GM18499 (cell line): ENCODE data around the gene DMXL2.
"Not testable (repeated sequence)": the region's sequence is repeated elsewhere in the genome, so short reads cannot be mapped to it uniquely, and the experiment has no call there.

Experiments
- ATAC-seq: cut with Tn5 transposase; IDR thresholded peaks from one replicate; pipeline ENCODE4 v1.9.1; 2021; ENCODE audit warnings: moderate number of reproducible peaks; ENCODE audit not compliant: insufficient read depth, unreplicated experiment

Gene DMXL2

GRCh38 chr15:51497806-51498205 is 124.8 kb downstream of the DMXL2 start:
- no peak for ATAC-seq

- no peak for ATAC-seq
Observed at GRCh38 chr15:51496246-51496645, 126.3 kb downstream of the DMXL2 start.

GRCh38 chr15:51494411-51495314 is 127.9 kb downstream of the DMXL2 start:
- no peak for ATAC-seq

- no peak for ATAC-seq
Observed at GRCh38 chr15:51493892-51494291, 128.7 kb downstream of the DMXL2 start.

GRCh38 chr15:51492528-51492927 is 130.0 kb downstream of the DMXL2 start:
- ATAC-seq = no peak

- ATAC-seq = no peak
Observed at GRCh38 chr15:51491941-51492340, 130.6 kb downstream of the DMXL2 start.

GRCh38 chr15:51484781-51485180 is 137.8 kb downstream of the DMXL2 start:
- no peak for ATAC-seq

GRCh38 chr15:51483985-51484384 is 138.6 kb downstream of the DMXL2 start:
- no peak for ATAC-seq

- ATAC-seq = no peak
Observed at GRCh38 chr15:51483520-51483919, 139.1 kb downstream of the DMXL2 start.

GRCh38 chr15:51475736-51476135 is 146.8 kb downstream of the DMXL2 start:
- ATAC-seq = no peak

GRCh38 chr15:51470512-51470911 is 152.1 kb downstream of the DMXL2 start:
- ATAC-seq = no peak

- no peak for ATAC-seq
Observed at GRCh38 chr15:51460796-51461195, 161.8 kb downstream of the DMXL2 start.

GRCh38 chr15:51450001-51450400 is 172.6 kb downstream of the DMXL2 start:
- ATAC-seq = no peak

GRCh38 chr15:51448622-51449399 is 173.8 kb downstream of the DMXL2 start:
- ATAC-seq = no peak

GRCh38 chr15:51447855-51448621 is 174.5 kb downstream of the DMXL2 start:
- ATAC-seq = no peak

GRCh38 chr15:51446029-51446744 is 176.4 kb downstream of the DMXL2 start:
- not testable (repeated sequence) for ATAC-seq

GRCh38 chr15:51444807-51445206 is 177.8 kb downstream of the DMXL2 start:
- ATAC-seq = no peak

- no peak for ATAC-seq
Observed at GRCh38 chr15:51444112-51444511, 178.5 kb downstream of the DMXL2 start.

GRCh38 chr15:51443282-51443914 is 179.2 kb downstream of the DMXL2 start:
- no peak for ATAC-seq

GRCh38 chr15:51438526-51438925 is 184.0 kb downstream of the DMXL2 start:
- ATAC-seq = no peak
